Endometrial microvascular endothelial cells (primary cell): ENCODE results near the gene TCHP. TPM values are rescaled to one million over a fixed set of nuclear protein-coding genes. Genes with fewer than 3 reads are reported as not detected.

ENCODE experiments used
- in situ Hi-C: cut with HindIII; loops from 2 replicates; pipeline ENCODE4 v1.10.0; 2017; ENCODE audit warnings: low sequenced_read_pairs, low pct_unique_long_range_greater_than_20kb; ENCODE audit errors: inconsistent ontology term
- total RNA-seq: library from RNA; depleted of rRNA; stranded (reverse); fragments of >200 nt; gene quantifications from one replicate; pipeline ENCODE4 v1.2.3, GENCODE V29; 2015; ENCODE audit errors: inconsistent ontology term

TCHP gene
- total RNA-seq, 1 donor from 2014 or later, result 35.3 TPM

- in situ Hi-C loops, result no loop called here
Measured at GRCh38 chr12:109900752-109901580, 892 bp downstream of the TCHP start.

- in situ Hi-C loops, result no loop called here
Measured at GRCh38 chr12:109902891-109903418, 2.9 kb downstream of the TCHP start.

GRCh38 chr12:109905301-109905700, 5.2 kb downstream of the TCHP start:
- in situ Hi-C loops, result no loop called here

GRCh38 chr12:109910254-109910968, 10.3 kb downstream of the TCHP start:
- in situ Hi-C loops, result no loop called here

GRCh38 chr12:109910969-109911348, 10.9 kb downstream of the TCHP start:
- in situ Hi-C loops, result no loop called here

- in situ Hi-C loops, result no loop called here
Measured at GRCh38 chr12:109912855-109913321, 12.8 kb downstream of the TCHP start.

GRCh38 chr12:109914461-109914860, 14.4 kb downstream of the TCHP start:
- in situ Hi-C loops, result no loop called here

- in situ Hi-C loops, result no loop called here
Measured at GRCh38 chr12:109915171-109916040, 15.3 kb downstream of the TCHP start.

GRCh38 chr12:109916045-109916444, 16.0 kb downstream of the TCHP start:
- in situ Hi-C loops, result no loop called here

GRCh38 chr12:109919456-109919855, 19.4 kb downstream of the TCHP start:
- in situ Hi-C loops, result no loop called here

- in situ Hi-C loops, result no loop called here
Measured at GRCh38 chr12:109920261-109920780, 20.2 kb downstream of the TCHP start.

- in situ Hi-C loops, result no loop called here
Measured at GRCh38 chr12:109921982-109922381, 21.9 kb downstream of the TCHP start.

- in situ Hi-C loops, result no loop called here
Measured at GRCh38 chr12:109923038-109923437, 23.0 kb downstream of the TCHP start.

- in situ Hi-C loops, result no loop called here
Measured at GRCh38 chr12:109923481-109924245, 23.6 kb downstream of the TCHP start.

- in situ Hi-C loops, result no loop called here
Measured at GRCh38 chr12:109925185-109925840, 25.2 kb downstream of the TCHP start.

GRCh38 chr12:109926016-109926415, 25.9 kb downstream of the TCHP start:
- in situ Hi-C loops, result no loop called here

GRCh38 chr12:109926488-109927210, 26.6 kb downstream of the TCHP start:
- in situ Hi-C loops, result no loop called here
